IMR-90 (cell line): Measurements from ENCODE around the gene TNS3. TPM values are rescaled to one million over a fixed set of nuclear protein-coding genes. Genes with fewer than 3 reads are reported as not detected.

Source experiments
- ATAC-seq: fragments of 200-7000 bp; cut with Tn5 transposase; 2 replicates; pipeline ENCODE4 v1.9.1; 2020; ENCODE audit warnings: low read depth, mild to moderate bottlenecking, moderate library complexity
- BruUV-seq: library from RNA; stranded (reverse); fragments of 400-500 nt; replicated peaks from 2 replicates; lab custom pipeline; 2021; lab: Mats Ljungman, UMichigan
- CTCF ChIA-PET: fragments of 300-600 bp; formaldehyde crosslinking; extraction: SDS; loops from one replicate; lab custom pipeline; 2021; ENCODE audit warnings: antibody characterized with exemption; lab: Yijun Ruan, JAX
- POLR2A ChIA-PET: fragments of 300-600 bp; sonication (Branson Sonifier 250); formaldehyde crosslinking; loops from one replicate; lab custom pipeline; 2022; ENCODE audit warnings: antibody characterized with exemption; ENCODE audit not compliant: unreplicated experiment; lab: Charles Lee
- DNase-seq: peaks from one replicate; pipeline ENCODE4 v3.0.0; 2013
- H2AFZ ChIP-seq: replicated peaks from 2 replicates; pipeline ENCODE3; 2013; ENCODE audit warnings: low read length, mild to moderate bottlenecking; ENCODE audit not compliant: poor library complexity
- H2AK5ac ChIP-seq: 2 replicates; pipeline ENCODE4 v1.6.1; 2013; ENCODE audit warnings: low read depth, low read length, inconsistent platforms
- H2AK9ac ChIP-seq: replicated peaks from 2 replicates; pipeline ENCODE3; 2013; ENCODE audit warnings: mild to moderate bottlenecking, low read depth, low read length, moderate library complexity; ENCODE audit not compliant: poor library complexity
- H2BK120ac ChIP-seq: 2 replicates; pipeline ENCODE4 v1.6.1; 2013; ENCODE audit warnings: low read depth, low read length, inconsistent platforms
- H2BK15ac ChIP-seq: 3 replicates; pipeline ENCODE4 v1.6.1; 2013; ENCODE audit warnings: low read depth, low read length, inconsistent platforms
- H2BK20ac ChIP-seq: 2 replicates; pipeline ENCODE4 v1.6.1; 2013; ENCODE audit warnings: low read depth, mild to moderate bottlenecking, inconsistent platforms, low read length, moderate library complexity
- H2BK5ac ChIP-seq: 2 replicates; pipeline ENCODE4 v1.6.1; 2013; ENCODE audit warnings: mild to moderate bottlenecking, low read depth, low read length, inconsistent platforms; ENCODE audit not compliant: poor library complexity, severe bottlenecking
- H3K14ac ChIP-seq: replicated peaks from 2 replicates; pipeline ENCODE4 v1.6.1; 2013; ENCODE audit warnings: low read depth, low read length, inconsistent platforms
- H3K18ac ChIP-seq: 2 replicates; pipeline ENCODE4 v1.6.1; 2013; ENCODE audit warnings: low read depth, low read length, control low read depth
- H3K23ac ChIP-seq: 2 replicates; pipeline ENCODE4 v1.6.1; 2013; ENCODE audit warnings: low read depth, low read length, inconsistent platforms
- H3K27ac ChIP-seq: 2 replicates; pipeline ENCODE4 v1.5.1; 2013; ENCODE audit warnings: mild to moderate bottlenecking, control low read depth, low read length; ENCODE audit not compliant: insufficient read depth
- H3K27me3 ChIP-seq: 2 replicates; pipeline ENCODE4 v1.6.1; 2013; ENCODE audit warnings: low read length; ENCODE audit not compliant: control insufficient read depth, insufficient read depth
- H3K36me3 ChIP-seq: 2 replicates; pipeline ENCODE4 v1.6.1; 2013; ENCODE audit warnings: low read length, mixed read lengths; ENCODE audit not compliant: control insufficient read depth, insufficient read depth
- H3K4ac ChIP-seq: 2 replicates; pipeline ENCODE4 v1.6.1; 2013; ENCODE audit warnings: low read depth, low read length, inconsistent platforms
- H3K4me1 ChIP-seq: 2 replicates; pipeline ENCODE4 v1.6.1; 2013; ENCODE audit warnings: low read length, mixed read lengths; ENCODE audit not compliant: control insufficient read depth, insufficient read depth
- H3K4me2 ChIP-seq: 2 replicates; pipeline ENCODE4 v1.6.1; 2013; ENCODE audit warnings: low read depth, mild to moderate bottlenecking, control low read depth, low read length, moderate library complexity
- H3K4me3 ChIP-seq: 2 replicates; pipeline ENCODE4 v1.5.1; 2013; ENCODE audit warnings: low read depth, mild to moderate bottlenecking, control low read depth, low read length, moderate library complexity; ENCODE audit not compliant: insufficient read depth
- H3K56ac ChIP-seq: 2 replicates; pipeline ENCODE4 v1.6.1; 2013; ENCODE audit warnings: low read length, inconsistent platforms; ENCODE audit not compliant: insufficient read depth; ENCODE audit errors: extremely low read depth
- H3K79me1 ChIP-seq, 2 experiments: 2 replicates each; pipeline ENCODE4 v1.6.1; 2013; ENCODE audit warnings: low read length in 2 of 2, inconsistent platforms in 1 of 2, low read depth in 1 of 2
- H3K9ac ChIP-seq: 2 replicates; pipeline ENCODE4 v1.6.1; 2013; ENCODE audit warnings: low read depth, low read length, control low read depth
- H3K9me1 ChIP-seq: 2 replicates; pipeline ENCODE4 v1.6.1; 2013; ENCODE audit warnings: low read length, inconsistent platforms; ENCODE audit not compliant: insufficient read depth
- H3K9me3 ChIP-seq: 2 replicates; pipeline ENCODE4 v1.6.1; 2013; ENCODE audit warnings: low read length; ENCODE audit not compliant: control insufficient read depth, insufficient read depth
- H4K20me1 ChIP-seq: 2 replicates; pipeline ENCODE4 v1.6.1; 2013; ENCODE audit warnings: low read length, inconsistent platforms; ENCODE audit not compliant: insufficient read depth
- H4K5ac ChIP-seq: 2 replicates; pipeline ENCODE4 v1.6.1; 2013; ENCODE audit warnings: mild to moderate bottlenecking, low read depth, low read length, control low read depth
- H4K8ac ChIP-seq, 2 experiments: 2 replicates each; pipeline ENCODE4 v1.6.1; 2013; ENCODE audit warnings: low read depth in 2 of 2, low read length in 2 of 2, control low read depth in 1 of 2, inconsistent platforms in 1 of 2
- H4K91ac ChIP-seq: 2 replicates; pipeline ENCODE4 v1.6.1; 2013; ENCODE audit warnings: low read depth, low read length, inconsistent platforms; ENCODE audit not compliant: insufficient read depth
- BHLHE40 ChIP-seq: fragments of 150-350 bp; IDR thresholded peaks from 2 replicates; pipeline ENCODE4 v1.6.1; 2016; ENCODE audit warnings: mild to moderate bottlenecking, low read depth, low read length
- CEBPB ChIP-seq: IDR thresholded peaks from 2 replicates; pipeline ENCODE4 v1.6.1; 2012; ENCODE audit warnings: low read depth, low read length, improper control_type of control experiment
- FOS ChIP-seq: fragments of 150-350 bp; IDR thresholded peaks from 2 replicates; pipeline ENCODE4 v1.6.1; 2016; ENCODE audit warnings: low read depth, low read length
- WGBS, 2 experiments: methylation state at CpG; one replicate each; pipeline versions ENCODE4 v1.1.5 to v1.1.7; 2013; ENCODE audit warnings: missing lambda C conversion rate in 2 of 2; ENCODE audit not compliant: insufficient read length in 1 of 2; ENCODE audit errors: extremely low coverage in 2 of 2; 5-methylcytosine and 5-hydroxymethylcytosine counted together
- dilution Hi-C: fragments of 300-500 bp; cut with HindIII; formaldehyde crosslinking; loops from one replicate; pipeline ENCODE4 v1.14.3; 2018; ENCODE audit warnings: low sequenced_read_pairs; ENCODE audit not compliant: unreplicated experiment
- in situ Hi-C: fragments of 300-500 bp; cut with MboI; formaldehyde crosslinking; loops from 3 replicates; pipeline ENCODE4 v1.14.3; 2019; ENCODE audit warnings: low sequenced_read_pairs, inconsistent platforms, mixed read lengths
- intact Hi-C: fragments of 100-400 bp; cut with micrococcal nuclease; formaldehyde crosslinking; loops from 2 replicates; pipeline ENCODE4 v1.10.0; 2022
- polyA plus RNA-seq, 3 experiments: library from polyadenylated mRNA; depleted of rRNA; stranded (reverse); fragments of >200 nt; gene quantifications; 2 replicates each; pipeline ENCODE4 v1.2.3, GENCODE V29; 2012; ENCODE audit warnings: low replicate concordance in 1 of 3
- total RNA-seq: library from RNA; depleted of rRNA; stranded (reverse); fragments of >200 nt; gene quantifications from 2 replicates; pipeline ENCODE4 v1.2.3, GENCODE V29; 2012

TNS3 gene
- total and polyA plus RNA-seq, 2 of the 4 experiments (the other 2 are of a cell fraction), result 64.3 to 79.2 TPM

DNA sequence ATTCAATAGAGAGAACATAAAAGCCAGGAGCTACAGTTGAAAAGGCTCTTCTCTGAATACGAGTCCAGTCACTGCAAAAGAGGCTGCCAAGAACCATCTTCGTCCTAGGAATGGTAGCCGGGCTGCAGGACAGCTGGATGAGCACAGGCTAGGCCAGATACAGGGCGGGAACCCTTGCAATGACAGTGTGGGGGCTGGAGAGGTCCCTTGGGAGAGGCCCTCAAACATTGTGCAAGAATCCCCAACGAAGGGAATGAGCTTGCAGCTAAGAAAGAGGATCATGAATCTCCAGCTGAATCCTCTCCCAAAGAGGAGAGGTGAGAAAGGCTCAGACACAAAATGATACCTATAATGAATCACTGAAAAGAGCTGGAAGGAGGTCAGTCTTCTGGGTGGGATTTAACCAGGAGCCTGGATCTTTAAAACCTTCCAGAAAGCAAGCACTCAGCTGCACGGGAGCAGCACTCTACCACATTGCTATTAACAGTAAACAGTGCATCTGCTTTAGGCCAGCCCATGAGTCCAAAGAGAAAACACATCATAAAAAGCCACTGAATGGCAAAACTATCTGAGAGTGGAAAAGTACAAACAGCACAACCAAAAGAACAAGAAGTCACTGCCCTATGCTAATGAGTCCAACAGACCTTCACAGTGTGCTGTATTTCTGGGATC, 287.9 kb downstream of the TNS3 start:
- ATAC-seq, result peak; percentile 49
- Histone ChIP-seq H3K56ac (no peak overlapping the region), H2AFZ (no peak overlapping the region), H2BK20ac (peak overlapping the region; percentile 2; the same call in 1 of the 2 replicates), H4K5ac (0 out of 2 replicates have a peak overlapping the region, but pooled peaks have one; percentile 22), H3K9me1 (peaks cover 27% of the 10 kb centered on the region), H3K27me3 (no peaks in the 10 kb centered on the region), H4K20me1 (peaks cover 14% of the 10 kb centered on the region), H2AK5ac (peak overlapping the region; percentile 46; the same call in 1 of the 2 replicates), H3K18ac (peak overlapping the region; percentile 56; the same call in 1 of the 2 replicates), H3K36me3 (peaks cover 35% of the 10 kb centered on the region), H3K4me1 (peaks cover 23% of the 10 kb centered on the region), H2BK15ac (peak overlapping the region; percentile 12; the same call in 1 of the 3 replicates), H3K79me1 (peaks cover 23 to 64% of the 10 kb centered on the region in 2 experiments), H2AK9ac (no peak overlapping the region), H4K8ac (peak overlapping the region in 1 of 2 experiments; percentile 51; a peak in 1 of 4 replicates), H3K4me2 (peak overlapping the region; percentile 22; the same call in 1 of the 2 replicates), H3K4ac (peak overlapping the region; percentile 31), H2BK120ac (peak overlapping the region; percentile 22; the same call in 1 of the 2 replicates), H3K23ac (no peak overlapping the region; the same call in 1 of the 2 replicates), H2BK5ac (peak overlapping the region; percentile 16), H3K14ac (peak overlapping the region; percentile 53), H3K9ac (no peak overlapping the region), H3K9me3 (no peaks in the 10 kb centered on the region), H3K4me3 (no peak overlapping the region), H3K27ac (0 out of 2 replicates have a peak overlapping the region, but pooled peaks have one; percentile 17), H4K91ac (peak overlapping the region; percentile 16; the same call in 1 of the 2 replicates)
- CTCF ChIA-PET, result interaction anchor here (1.3 kb wide), 1 partner anchor 48 kb away, joined by 3 read pairs; no protein-coding TSS in a partner anchor
- DNase-seq, result peak; percentile 51
- intact Hi-C loops, result no loop called here
- POLR2A ChIA-PET, result no interaction called here
- BruUV-seq, result no TSS peak
- no CpG with 5 or more reads among the region's 6 CpGs for WGBS, 2 experiments
- dilution Hi-C loops, result no loop called here
- in situ Hi-C loops, result no loop called here
- TF ChIP-seq FOS (no peak), BHLHE40 (peak; percentile 58; the same call in 1 of the 2 replicates), CEBPB (peak; percentile 50; the same call in 1 of the 2 replicates)
